GM20000 (cell line): ENCODE data around the gene CDYL2.

Source experiments
- DNase-seq: peaks from one replicate; pipeline ENCODE4 v3.0.0; 2012; ENCODE audit warnings: low spot score
- CTCF ChIP-seq: IDR thresholded peaks from 2 replicates; pipeline ENCODE4 v1.5.1; 2012; ENCODE audit warnings: mild to moderate bottlenecking, control low read depth; ENCODE audit errors: extremely low read depth, missing control alignments

CDYL2 gene

GRCh38 chr16:80684136-80684765 is 120.1 kb downstream of the CDYL2 start:
- TF ChIP-seq CTCF: no peak
- no peak for DNase-seq

GRCh38 chr16:80683646-80684045 is 120.8 kb downstream of the CDYL2 start:
- DNase-seq: no peak
- no peak for TF ChIP-seq CTCF

GRCh38 chr16:80682421-80683070 is 121.9 kb downstream of the CDYL2 start:
- no peak for DNase-seq
- no peak for TF ChIP-seq CTCF

GRCh38 chr16:80681436-80681835 is 123.0 kb downstream of the CDYL2 start:
- DNase-seq: no peak
- no peak for TF ChIP-seq CTCF

GRCh38 chr16:80680839-80681238 is 123.6 kb downstream of the CDYL2 start:
- no peak for TF ChIP-seq CTCF
- DNase-seq: peak; percentile 27

- DNase-seq: no peak
- TF ChIP-seq CTCF: no peak
Observed at GRCh38 chr16:80680046-80680445, 124.4 kb downstream of the CDYL2 start.

GRCh38 chr16:80674884-80675283 is 129.5 kb downstream of the CDYL2 start:
- DNase-seq: no peak
- TF ChIP-seq CTCF: no peak
